Endodermal cell (in vitro differentiated cells): ENCODE data around the gene KREMEN1. TPM values are rescaled to one million over a fixed set of nuclear protein-coding genes. Genes with fewer than 3 reads are reported as not detected.

ENCODE experiments used
- DNase-seq: peaks from one replicate; pipeline ENCODE4 v3.0.0-alpha.2; 2017
- H3K27ac ChIP-seq: 2 replicates; pipeline ENCODE4 v1.5.1; 2013; ENCODE audit warnings: mild to moderate bottlenecking, low read depth, low read length, moderate library complexity
- H3K27me3 ChIP-seq: 2 replicates; pipeline ENCODE4 v1.6.1; 2013; ENCODE audit warnings: mild to moderate bottlenecking, low read length, moderate library complexity; ENCODE audit not compliant: insufficient read depth, control insufficient read depth, poor library complexity, severe bottlenecking
- H3K36me3 ChIP-seq: 2 replicates; pipeline ENCODE4 v1.7.0; 2013; ENCODE audit warnings: mild to moderate bottlenecking, low read length, moderate library complexity; ENCODE audit not compliant: control insufficient read depth, insufficient read depth
- H3K4me1 ChIP-seq: one replicate; pipeline ENCODE4 v1.7.0; 2013; ENCODE audit warnings: low read length; ENCODE audit not compliant: control insufficient read depth, insufficient read depth
- H3K4me3 ChIP-seq: 2 replicates; pipeline ENCODE4 v1.5.1; 2013; ENCODE audit warnings: mild to moderate bottlenecking, low read length, moderate library complexity
- H3K9ac ChIP-seq: 2 replicates; pipeline ENCODE4 v1.6.1; 2013; ENCODE audit warnings: mild to moderate bottlenecking, low read length, moderate library complexity; ENCODE audit not compliant: poor library complexity, severe bottlenecking; ENCODE audit errors: extremely low read depth
- H3K9me3 ChIP-seq: 2 replicates; pipeline ENCODE4 v1.6.1; 2013; ENCODE audit warnings: mild to moderate bottlenecking, low read length, moderate library complexity; ENCODE audit not compliant: control insufficient read depth
- H3K27ac Mint-ChIP-seq: 2 replicates; pipeline ENCODE4 v1.8.0; 2020; ENCODE audit warnings: mixed read lengths
- H3K27me3 Mint-ChIP-seq: 2 replicates; pipeline ENCODE4 v1.8.0; 2021; ENCODE audit warnings: mild to moderate bottlenecking, mixed read lengths; ENCODE audit not compliant: insufficient read depth
- H3K36me3 Mint-ChIP-seq: 2 replicates; pipeline ENCODE4 v1.8.0; 2020; ENCODE audit warnings: low read depth, mixed read lengths
- H3K4me1 Mint-ChIP-seq: 2 replicates; pipeline ENCODE4 v1.8.0; 2020; ENCODE audit warnings: mixed read lengths
- H3K4me3 Mint-ChIP-seq: 2 replicates; pipeline ENCODE4 v1.8.0; 2020; ENCODE audit warnings: mild to moderate bottlenecking, moderate library complexity, mixed read lengths
- H3K9me3 Mint-ChIP-seq: 2 replicates; pipeline ENCODE4 v1.8.0; 2020; ENCODE audit warnings: mild to moderate bottlenecking, mixed read lengths
- WGBS, 2 experiments: methylation state at CpG; one replicate each; pipeline versions ENCODE4 v1.1.5 to v1.1.7; 2013; ENCODE audit warnings: missing lambda C conversion rate in 2 of 2, mixed read lengths in 1 of 2; ENCODE audit not compliant: insufficient coverage in 1 of 2, insufficient read length in 1 of 2; 5-methylcytosine and 5-hydroxymethylcytosine counted together
- total RNA-seq, 2 donors: library from RNA; stranded (reverse); fragmentation: NEBNext Ultra II Directional in 1 of 2; extraction: Animal tissue kit (Norgen Biotek cat#: 25700) in 1 of 2; gene quantifications; 2 replicates in 1 of 2; 3 replicates in 1 of 2; pipeline ENCODE4 v1.2.1, GENCODE V29; 2021
- TF ChIP-seq, protein P1 (sequence below): fragments of 200-600 bp; sonication (generic); conservative IDR thresholded peaks from 2 replicates; pipeline ENCODE4 v1.5.0; 2021; ENCODE audit warnings: antibody characterized with exemption, mild to moderate bottlenecking

KREMEN1 gene
- total RNA-seq, 2 donors from 2014 or later: 6.2 to 7.5 TPM

DNA sequence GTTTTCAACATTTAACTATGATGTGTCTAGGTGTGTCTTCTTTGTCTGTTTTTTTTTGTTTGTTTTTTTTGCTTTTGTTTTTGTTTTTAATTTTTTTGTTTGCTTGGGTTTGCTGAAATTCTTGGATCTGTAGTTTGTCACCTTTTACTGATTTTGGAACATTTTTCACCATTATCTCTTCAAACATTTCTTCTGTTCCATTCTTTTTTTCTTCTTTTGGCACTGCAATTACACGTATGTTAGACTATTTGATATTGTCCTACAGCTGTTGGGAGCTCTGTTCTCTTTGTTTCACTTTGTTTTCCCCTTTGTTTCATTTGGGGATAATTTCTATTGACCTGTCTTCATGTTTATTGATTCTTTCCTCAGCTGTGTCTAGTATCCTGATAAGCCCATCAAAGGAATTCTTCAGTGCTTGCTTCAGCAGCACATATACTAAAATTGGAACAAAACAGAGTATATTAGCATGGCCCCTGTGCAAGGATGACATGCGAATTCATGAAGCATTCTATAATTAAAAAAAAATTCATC, 60.8 kb downstream of the KREMEN1 start:
- Histone ChIP-seq H3K36me3 (no peaks in the 10 kb centered on the region), H3K4me3 (no peak overlapping the region), H3K27me3 (no peaks in the 10 kb centered on the region), H3K4me1 (no peaks in the 10 kb centered on the region), H3K9me3 (peaks cover 7% of the 10 kb centered on the region), H3K9ac (no peak overlapping the region), H3K27ac (no peak overlapping the region)
- peaks cover 7% of the 10 kb centered on the region for H3K9me3 Mint-ChIP-seq
- TF ChIP-seq, protein P1, sequence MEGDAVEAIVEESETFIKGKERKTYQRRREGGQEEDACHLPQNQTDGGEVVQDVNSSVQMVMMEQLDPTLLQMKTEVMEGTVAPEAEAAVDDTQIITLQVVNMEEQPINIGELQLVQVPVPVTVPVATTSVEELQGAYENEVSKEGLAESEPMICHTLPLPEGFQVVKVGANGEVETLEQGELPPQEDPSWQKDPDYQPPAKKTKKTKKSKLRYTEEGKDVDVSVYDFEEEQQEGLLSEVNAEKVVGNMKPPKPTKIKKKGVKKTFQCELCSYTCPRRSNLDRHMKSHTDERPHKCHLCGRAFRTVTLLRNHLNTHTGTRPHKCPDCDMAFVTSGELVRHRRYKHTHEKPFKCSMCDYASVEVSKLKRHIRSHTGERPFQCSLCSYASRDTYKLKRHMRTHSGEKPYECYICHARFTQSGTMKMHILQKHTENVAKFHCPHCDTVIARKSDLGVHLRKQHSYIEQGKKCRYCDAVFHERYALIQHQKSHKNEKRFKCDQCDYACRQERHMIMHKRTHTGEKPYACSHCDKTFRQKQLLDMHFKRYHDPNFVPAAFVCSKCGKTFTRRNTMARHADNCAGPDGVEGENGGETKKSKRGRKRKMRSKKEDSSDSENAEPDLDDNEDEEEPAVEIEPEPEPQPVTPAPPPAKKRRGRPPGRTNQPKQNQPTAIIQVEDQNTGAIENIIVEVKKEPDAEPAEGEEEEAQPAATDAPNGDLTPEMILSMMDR: no peak
- DNase-seq: no peak
- H3K36me3 Mint-ChIP-seq: peaks cover 25% of the 10 kb centered on the region
- no peaks in the 10 kb centered on the region for H3K27me3 Mint-ChIP-seq
- H3K4me3 Mint-ChIP-seq: no peak overlapping the region
- peaks cover 6% of the 10 kb centered on the region for H3K4me1 Mint-ChIP-seq
- 92 to 95% methylated on average over 2 of the region's 2 CpGs for WGBS, 2 experiments
- no peak overlapping the region for H3K27ac Mint-ChIP-seq

DNA sequence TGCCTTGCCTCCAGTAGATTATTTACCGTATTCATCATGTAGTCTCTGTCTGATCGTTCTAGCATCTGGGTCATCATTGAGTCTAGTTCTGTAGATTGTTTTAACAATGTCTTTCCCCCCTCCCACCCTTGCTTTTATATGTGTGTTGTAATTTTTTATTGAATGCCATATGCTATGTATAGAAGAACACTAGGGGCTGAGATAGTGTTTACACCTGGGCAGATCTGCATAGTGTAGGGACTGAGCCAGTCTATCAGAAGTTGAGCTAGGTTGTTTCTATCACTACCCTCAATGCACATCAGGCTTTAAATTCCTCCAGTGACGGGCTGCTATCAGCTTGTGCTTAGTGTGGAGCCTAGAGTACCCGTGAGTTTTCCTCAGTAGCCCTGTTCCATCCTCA, 61.6 kb downstream of the KREMEN1 start:
- Mint-ChIP-seq H3K27me3 (no peaks in the 10 kb centered on the region), H3K4me3 (no peak overlapping the region), H3K36me3 (peaks cover 28% of the 10 kb centered on the region), H3K4me1 (peaks cover 3% of the 10 kb centered on the region), H3K27ac (peak overlapping the region; percentile 10), H3K9me3 (peaks cover 7% of the 10 kb centered on the region)
- Histone ChIP-seq H3K9ac (no peak overlapping the region), H3K4me3 (no peak overlapping the region), H3K27me3 (no peaks in the 10 kb centered on the region), H3K36me3 (no peaks in the 10 kb centered on the region), H3K4me1 (no peaks in the 10 kb centered on the region), H3K27ac (no peak overlapping the region), H3K9me3 (peaks cover 7% of the 10 kb centered on the region)
- 92 to 100% methylated on average over 2 to 4 of the region's 4 CpGs for WGBS, 2 experiments
- no peak for DNase-seq
- TF ChIP-seq, protein P1: no peak

DNA sequence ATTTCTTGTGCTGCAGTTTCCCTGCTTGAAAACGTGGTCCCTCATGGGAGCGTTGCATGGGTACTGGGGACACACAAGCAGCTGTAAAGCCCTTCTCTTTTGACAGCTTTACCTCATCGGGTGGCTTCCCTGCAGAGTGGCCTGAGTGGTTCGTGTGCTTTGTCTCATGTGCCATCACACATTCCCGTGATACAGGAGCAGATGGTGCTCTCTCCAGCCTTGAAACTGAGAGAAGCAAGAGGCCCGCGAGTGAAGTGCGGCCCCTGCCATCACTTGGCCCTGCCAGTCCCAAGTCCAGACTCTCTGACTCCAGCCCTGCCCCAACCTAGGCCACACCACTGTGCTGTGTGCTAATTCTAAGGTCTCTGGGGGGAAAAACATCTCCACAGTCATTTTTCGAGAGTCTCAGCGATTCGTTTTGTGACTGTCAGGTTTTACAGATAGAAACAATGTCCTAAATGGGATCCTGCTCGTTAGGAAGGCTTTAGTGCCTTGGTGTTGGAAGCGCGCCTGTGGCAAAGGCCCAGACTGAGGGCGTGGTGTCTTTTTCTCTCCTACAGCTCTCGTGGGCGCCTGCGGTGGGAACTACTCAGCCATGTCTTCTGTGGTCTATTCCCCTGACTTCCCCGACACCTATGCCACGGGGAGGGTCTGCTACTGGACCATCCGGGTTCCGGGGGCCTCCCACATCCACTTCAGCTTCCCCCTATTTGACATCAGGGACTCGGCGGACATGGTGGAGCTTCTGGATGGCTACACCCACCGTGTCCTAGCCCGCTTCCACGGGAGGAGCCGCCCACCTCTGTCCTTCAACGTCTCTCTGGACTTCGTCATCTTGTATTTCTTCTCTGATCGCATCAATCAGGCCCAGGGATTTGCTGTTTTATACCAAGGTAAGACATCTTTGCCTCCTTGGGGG, 64.2 kb downstream of the KREMEN1 start:
- Histone ChIP-seq H3K9ac (no peak overlapping the region), H3K4me1 (no peaks in the 10 kb centered on the region), H3K36me3 (no peaks in the 10 kb centered on the region), H3K4me3 (no peak overlapping the region), H3K27me3 (no peaks in the 10 kb centered on the region), H3K9me3 (peaks cover 7% of the 10 kb centered on the region), H3K27ac (no peak overlapping the region)
- peaks cover 6% of the 10 kb centered on the region for H3K4me1 Mint-ChIP-seq
- H3K36me3 Mint-ChIP-seq: peaks cover 33% of the 10 kb centered on the region
- no peak for DNase-seq
- H3K4me3 Mint-ChIP-seq: no peak overlapping the region
- TF ChIP-seq, protein P1: no peak
- 88 to 93% methylated on average over 26 to 31 of the region's 31 CpGs for WGBS, 2 experiments
- H3K27ac Mint-ChIP-seq: no peak overlapping the region
- H3K27me3 Mint-ChIP-seq: no peaks in the 10 kb centered on the region
- H3K9me3 Mint-ChIP-seq: peaks cover 7% of the 10 kb centered on the region
